ENCODE data around the gene FAM200C. TPM values are rescaled to one million over a fixed set of nuclear protein-coding genes. Genes with fewer than 3 reads are reported as not detected.

FAM200C gene
- total and polyA plus RNA-seq, 2 of the 8 experiments (the other 6 are each of a cell fraction or from before 2014, with no cell fraction given), result 2.6 to 7.3 TPM

GRCh38 chr5:160357394-160357793, 42.5 kb downstream of the FAM200C start:
- H2AK5ac ChIP-seq (ENCODE audit: low read depth, low read length), result no peak overlapping the region
- TF ChIP-seq CBX8 (IDR thresholded peaks at IDR 0.05; ENCODE audit: borderline replicate concordance, low read depth, low read length) (no peak), HDAC6 (IDR thresholded peaks at IDR 0.05; ENCODE audit: low read depth, low read length) (no peak), POLR2AphosphoS5 (IDR thresholded peaks at IDR 0.05; ENCODE audit: low read depth, low read length) (no peak), FOSL1 (IDR thresholded peaks at IDR 0.05; ENCODE audit: insufficient read depth, low read depth, low read length) (no peak), SRF (IDR thresholded peaks at IDR 0.05; ENCODE audit: low read depth, low read length) (no peak)
- H3K4me3 ChIP-seq (ENCODE audit: extremely low read depth in 1 of 4, insufficient read depth in 2 of 4, low read depth in 3 of 4, low read length in 4 of 4), result no peak overlapping the region
- H3K9ac ChIP-seq (replicated peaks in 1 of 4; ENCODE audit: extremely low read depth in 1 of 4, low read depth in 3 of 4, low read length in 3 of 4), result no peak overlapping the region
- H2BK120ac ChIP-seq (replicated peaks; ENCODE audit: low read depth, low read length), result no peak overlapping the region
- no peaks in the 10 kb centered on the region for H3K79me1 ChIP-seq (ENCODE audit: low read depth, low read length)
- no peak for FAIRE-seq
- H3K9me3 ChIP-seq (ENCODE audit: insufficient read depth in 2 of 2, low read depth in 1 of 2, low read length in 1 of 2), result no peaks in the 10 kb centered on the region
- H4K8ac ChIP-seq (ENCODE audit: extremely low read depth, insufficient read depth, low read length), result no peak overlapping the region; the same call in 1 of the 2 replicates
- no peak overlapping the region for H2BK12ac ChIP-seq (ENCODE audit: low read depth, low read length)
- ChIA-PET CTCF (ENCODE audit: partially characterized antibody) (interaction anchor here (0.7 to 6.1 kb wide), 7 partner anchors 10 to 917 kb away, joined by 3 to 30 read pairs (median 5); no protein-coding TSS in a partner anchor), POLR2A (ENCODE audit: partially characterized antibody) (no interaction called here)
- H4K20me1 ChIP-seq (replicated peaks in 1 of 2; ENCODE audit: control insufficient read depth in 1 of 2, insufficient read depth in 2 of 2, low read length in 2 of 2), result no peaks in the 10 kb centered on the region
- no peak overlapping the region for H3K23ac ChIP-seq (ENCODE audit: insufficient read length)
- H2BK15ac ChIP-seq (ENCODE audit: low read length), result no peak overlapping the region
- H4K91ac ChIP-seq (replicated peaks; ENCODE audit: insufficient read length, low read length), result no peak overlapping the region
- H3K27me3 ChIP-seq (replicated peaks in 1 of 4; ENCODE audit: control insufficient read depth in 3 of 4, extremely low read depth in 1 of 4, insufficient read depth in 3 of 4, low read length in 3 of 4), result no peaks in the 10 kb centered on the region; a peak in 1 of 7 replicates
- no peak overlapping the region for H2BK5ac ChIP-seq (ENCODE audit: low read depth, low read length)
- no peaks in the 10 kb centered on the region for H3K23me2 ChIP-seq (ENCODE audit: low read depth, low read length)
- H3K36me3 ChIP-seq (ENCODE audit: control insufficient read depth in 2 of 4, insufficient read depth in 4 of 4, low read length in 3 of 4), result no peaks in the 10 kb centered on the region
- peaks cover 0 to 2% (median 1%) of the 10 kb centered on the region in 4 experiments; a peak in 6 of 7 replicates for H3K4me1 ChIP-seq (replicated peaks in 1 of 4; ENCODE audit: control insufficient read depth in 3 of 4, insufficient read depth in 4 of 4, low read length in 3 of 4)
- H3K4me2 ChIP-seq (ENCODE audit: insufficient read depth in 1 of 2, low read depth in 2 of 2, low read length in 2 of 2), result no peak overlapping the region
- no peak overlapping the region for H4K5ac ChIP-seq (ENCODE audit: insufficient read length, low read depth, low read length)
- H3K79me2 ChIP-seq (ENCODE audit: control insufficient read depth in 1 of 2, insufficient read depth in 2 of 2, low read length in 2 of 2), result no peaks in the 10 kb centered on the region
- no peak overlapping the region for H3K4ac ChIP-seq (replicated peaks; ENCODE audit: insufficient read length, low read depth, low read length)
- no peak for DNase-seq (ENCODE audit: low read depth in 1 of 2, low spot score in 2 of 2)
- no peak overlapping the region for H3K27ac ChIP-seq (ENCODE audit: low read depth, low read length)
- no peak overlapping the region for H3K56ac ChIP-seq (replicated peaks; ENCODE audit: insufficient read length, low read depth, low read length)
- H2BK20ac ChIP-seq (ENCODE audit: low read length), result no peak overlapping the region
- no peak overlapping the region for H2AFZ ChIP-seq (ENCODE audit: low read length)
- H3K14ac ChIP-seq (ENCODE audit: insufficient read length), result no peak overlapping the region
- 86% methylated on average over 7 of the region's 7 CpGs; no CpG with 5 or more reads in 1 of the 2 experiments for WGBS, 2 experiments (ENCODE audit: extremely low coverage in 1 of 2, insufficient coverage in 1 of 2, insufficient read length in 1 of 2, insufficient replicate concordance in 2 of 2, low coverage in 1 of 2, low lambda C conversion rate in 2 of 2, missing lambda C conversion rate in 1 of 2)
- H3K18ac ChIP-seq (ENCODE audit: extremely low read depth, low read length), result no peak overlapping the region

All from H1 (cell line).